Sigmoid colon (tissue), 4 donors: ENCODE results near the gene FLOT2.

Source experiments
- CTCF ChIP-seq, 4 experiments: fragments of 450-650 bp in 3 of 4; fragments of 200-600 bp in 1 of 4; IDR thresholded peaks; one replicate each; pipeline ENCODE4 v1.5.1; 2016 to 2019; ENCODE audit warnings: antibody characterized with exemption in 4 of 4, mild to moderate bottlenecking in 3 of 4, moderate library complexity in 2 of 4
- EP300 ChIP-seq, 4 donors: sonication (generic); formaldehyde crosslinking; IDR thresholded peaks; one replicate each; pipeline ENCODE4 v1.6.1; 2017; ENCODE audit warnings: antibody characterized with exemption in 4 of 4
- POLR2A ChIP-seq, 2 donors: fragments of 450-650 bp; IDR thresholded peaks; one replicate each; pipeline ENCODE4 v1.6.1; 2016; ENCODE audit warnings: antibody characterized with exemption in 2 of 2, mild to moderate bottlenecking in 2 of 2, moderate library complexity in 2 of 2

DNA sequence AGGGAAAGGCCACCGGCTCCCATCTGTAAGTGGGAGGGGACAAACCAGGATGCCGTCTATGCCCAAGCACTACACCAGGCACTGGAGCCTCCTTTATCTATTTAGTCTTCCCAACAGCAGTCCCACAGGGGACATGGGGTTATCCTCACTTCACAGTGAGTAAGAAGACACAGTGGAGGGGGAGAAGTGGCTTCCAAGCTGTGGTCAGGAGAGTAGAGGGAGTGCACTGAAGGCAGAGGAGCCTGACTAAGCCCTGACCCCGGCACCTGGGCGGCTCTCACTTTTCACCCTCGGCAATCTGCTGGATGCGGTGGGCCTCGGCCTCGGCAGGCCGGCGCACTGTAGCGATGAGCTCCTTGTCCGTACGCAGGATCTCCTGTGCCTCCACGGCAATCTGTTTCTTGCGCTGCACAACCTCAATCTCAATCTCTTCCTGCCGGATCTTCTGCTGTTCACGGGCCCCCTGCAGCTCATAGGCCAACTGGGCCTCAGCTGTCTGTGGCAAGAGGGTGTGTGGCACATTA, 15.9 kb downstream of the FLOT2 start:
- TF ChIP-seq CTCF (IDR thresholded peaks at IDR 0.05) (no peak), POLR2A (IDR thresholded peaks at IDR 0.05) (no peak), EP300 (IDR thresholded peaks at IDR 0.05) (no peak)
